ENCODE results near the gene PEPD.

PEPD gene

DNA sequence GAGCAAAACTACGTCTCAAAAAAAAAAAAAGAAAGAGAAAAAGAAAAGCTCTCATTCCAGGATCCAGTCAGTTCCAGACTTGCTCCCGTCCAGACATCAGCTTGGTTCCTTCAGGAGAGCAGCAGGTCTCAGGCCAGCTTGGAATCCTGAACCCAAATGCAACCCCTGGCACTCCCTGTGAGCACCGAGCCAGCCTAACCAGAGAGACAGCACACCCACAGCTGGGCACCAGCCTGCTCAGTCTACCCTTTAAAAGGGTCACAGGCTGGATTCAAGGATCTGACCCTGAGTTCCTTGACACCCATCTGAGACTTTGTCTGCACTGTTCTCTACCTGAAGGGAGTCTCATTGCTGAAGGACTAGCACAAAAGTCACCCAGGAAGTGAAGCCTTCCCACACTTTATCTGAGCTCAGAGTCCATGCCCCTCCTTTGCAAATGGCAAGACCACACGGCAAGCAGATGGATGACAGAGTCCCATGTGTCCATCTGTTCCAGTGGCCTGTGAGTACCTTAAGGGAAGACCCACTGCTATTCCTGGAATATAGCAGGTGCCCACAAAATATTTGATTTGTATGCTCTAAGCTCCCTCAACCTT is 1.4 kb downstream of the PEPD start:
- no peaks in the 10 kb centered on the region for H4K20me1 ChIP-seq (ENCODE audit: insufficient read depth, low read length)
- no peak overlapping the region for H3K27ac ChIP-seq (ENCODE audit: low read depth, low read length, poor library complexity, severe bottlenecking)
- no peaks in the 10 kb centered on the region for H3K9me3 ChIP-seq (ENCODE audit: low read length)
- H2AFZ ChIP-seq (ENCODE audit: low read length), result no peak overlapping the region
- no peak for TF ChIP-seq CTCF (IDR thresholded peaks at IDR 0.05; ENCODE audit: low read length)
- no peak for TF ChIP-seq EZH2 (IDR thresholded peaks at IDR 0.05; ENCODE audit: borderline replicate concordance, low read length)
- H3K9ac ChIP-seq (ENCODE audit: low read length), result no peak overlapping the region
- no peaks in the 10 kb centered on the region for H3F3A ChIP-seq (ENCODE audit: insufficient read depth, low read length)
- peaks cover 16% of the 10 kb centered on the region for H3K4me1 ChIP-seq (ENCODE audit: insufficient read depth, low read length, severe bottlenecking)
- H3K36me3 ChIP-seq (ENCODE audit: insufficient read depth, low read length), result no peaks in the 10 kb centered on the region
- H3K4me3 ChIP-seq (ENCODE audit: low read depth, low read length, poor library complexity, severe bottlenecking), result no peak overlapping the region
- H3K79me2 ChIP-seq (ENCODE audit: insufficient read depth, low read length), result no peaks in the 10 kb centered on the region
- H3K27me3 ChIP-seq (ENCODE audit: insufficient read depth, low read length), result no peaks in the 10 kb centered on the region
- H3K4me2 ChIP-seq (ENCODE audit: low read length), result no peak overlapping the region
- no peaks in the 10 kb centered on the region for H3K9me2 ChIP-seq (ENCODE audit: low read depth, low read length)

DNA sequence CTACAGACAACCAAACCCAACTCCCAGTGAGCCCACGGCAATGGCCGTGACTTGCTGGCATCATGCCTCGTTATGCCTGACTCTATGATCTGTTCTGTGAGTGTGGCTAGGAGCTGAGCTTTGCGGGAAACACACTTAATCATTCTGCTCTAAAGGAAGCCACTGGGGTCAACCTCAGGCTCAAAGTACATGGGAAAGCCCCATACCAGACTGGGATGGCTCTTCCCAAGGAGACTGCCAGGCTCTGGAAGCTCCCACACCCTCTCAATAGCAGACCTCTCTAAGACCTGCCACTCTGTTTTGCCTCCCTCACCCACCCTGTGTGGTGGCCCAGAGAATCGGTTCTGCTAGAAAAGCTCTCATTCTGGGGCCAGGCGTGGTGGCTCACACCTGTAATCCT is 2.2 kb downstream of the PEPD start:
- Histone ChIP-seq H4K20me1 (ENCODE audit: insufficient read depth, low read length) (no peaks in the 10 kb centered on the region), H3K4me3 (ENCODE audit: low read depth, low read length, poor library complexity, severe bottlenecking) (no peak overlapping the region), H3K9me2 (ENCODE audit: low read depth, low read length) (no peaks in the 10 kb centered on the region), H3K4me2 (ENCODE audit: low read length) (no peak overlapping the region), H3K9ac (ENCODE audit: low read length) (no peak overlapping the region), H3K27ac (ENCODE audit: low read depth, low read length, poor library complexity, severe bottlenecking) (no peak overlapping the region), H2AFZ (ENCODE audit: low read length) (no peak overlapping the region), H3K27me3 (ENCODE audit: insufficient read depth, low read length) (no peaks in the 10 kb centered on the region), H3K9me3 (ENCODE audit: low read length) (no peaks in the 10 kb centered on the region), H3F3A (ENCODE audit: insufficient read depth, low read length) (no peaks in the 10 kb centered on the region), H3K36me3 (ENCODE audit: insufficient read depth, low read length) (no peaks in the 10 kb centered on the region), H3K4me1 (ENCODE audit: insufficient read depth, low read length, severe bottlenecking) (peaks cover 16% of the 10 kb centered on the region), H3K79me2 (ENCODE audit: insufficient read depth, low read length) (no peaks in the 10 kb centered on the region)
- no peak for TF ChIP-seq EZH2 (IDR thresholded peaks at IDR 0.05; ENCODE audit: borderline replicate concordance, low read length)
- TF ChIP-seq CTCF (IDR thresholded peaks at IDR 0.05; ENCODE audit: low read length), result no peak

- Histone ChIP-seq H3F3A (ENCODE audit: insufficient read depth, low read length) (no peaks in the 10 kb centered on the region), H3K27ac (ENCODE audit: low read depth, low read length, poor library complexity, severe bottlenecking) (no peak overlapping the region), H4K20me1 (ENCODE audit: insufficient read depth, low read length) (no peaks in the 10 kb centered on the region), H3K9me3 (ENCODE audit: low read length) (no peaks in the 10 kb centered on the region), H3K4me2 (ENCODE audit: low read length) (no peak overlapping the region), H3K36me3 (ENCODE audit: insufficient read depth, low read length) (no peaks in the 10 kb centered on the region), H3K9me2 (ENCODE audit: low read depth, low read length) (no peaks in the 10 kb centered on the region), H2AFZ (ENCODE audit: low read length) (no peak overlapping the region), H3K4me1 (ENCODE audit: insufficient read depth, low read length, severe bottlenecking) (peaks cover 16% of the 10 kb centered on the region), H3K79me2 (ENCODE audit: insufficient read depth, low read length) (no peaks in the 10 kb centered on the region), H3K27me3 (ENCODE audit: insufficient read depth, low read length) (no peaks in the 10 kb centered on the region), H3K9ac (ENCODE audit: low read length) (no peak overlapping the region), H3K4me3 (ENCODE audit: low read depth, low read length, poor library complexity, severe bottlenecking) (no peak overlapping the region)
- no peak for TF ChIP-seq CTCF (IDR thresholded peaks at IDR 0.05; ENCODE audit: low read length)
These were observed 3.0 kb downstream of the PEPD start for GRCh38 chr19:33518541-33518940.

All from OCI-LY1 (cell line).